Measurements from ENCODE around the gene STAP2.
A peak's percentile ranks its signal among the peaks of the same experiment; 100 is the strongest.

STAP2 gene

GRCh38 chr19:4338441-4339355 is at the start of gene STAP2:
STAP2 (minus strand) TSS chr19:4338827; CDS start chr19:4338753, 74 bp downstream.
- peak; percentile 40 for DNase-seq

GRCh38 chr19:4386041-4386782 is 47.6 kb upstream of the STAP2 start:
- no peak for DNase-seq

- no peak for DNase-seq
Observed at GRCh38 chr19:4385291-4386040, 46.8 kb upstream of the STAP2 start.

- peak; percentile 68 for DNase-seq
Observed at GRCh38 chr19:4380254-4380727, 41.7 kb upstream of the STAP2 start.

- DNase-seq = peak; percentile 65
Observed at GRCh38 chr19:4379383-4380253, 41.0 kb upstream of the STAP2 start.

- DNase-seq = no peak
Observed at GRCh38 chr19:4378886-4379285, 40.3 kb upstream of the STAP2 start.

GRCh38 chr19:4376991-4377781 is 38.6 kb upstream of the STAP2 start:
- no peak for DNase-seq

GRCh38 chr19:4376671-4376990 is 38.0 kb upstream of the STAP2 start:
- no peak for DNase-seq

GRCh38 chr19:4376028-4376670 is 37.5 kb upstream of the STAP2 start:
- no peak for DNase-seq

- DNase-seq = no peak
Observed at GRCh38 chr19:4375164-4376027, 36.8 kb upstream of the STAP2 start.

- DNase-seq = no peak
Observed at GRCh38 chr19:4374498-4375163, 36.0 kb upstream of the STAP2 start.

GRCh38 chr19:4373601-4374497 is 35.2 kb upstream of the STAP2 start:
- DNase-seq = no peak

- no peak for DNase-seq
Observed at GRCh38 chr19:4373013-4373367, 34.4 kb upstream of the STAP2 start.

- DNase-seq = no peak
Observed at GRCh38 chr19:4372165-4373012, 33.8 kb upstream of the STAP2 start.

- DNase-seq = no peak
Observed at GRCh38 chr19:4371247-4372164, 32.9 kb upstream of the STAP2 start.

- no peak for DNase-seq
Observed at GRCh38 chr19:4370418-4371041, 31.9 kb upstream of the STAP2 start.
